Loucy (cell line): Measurements from ENCODE around the gene CD177.

Experiments
- CTCF ChIP-seq: fragments of 200-600 bp; sonication (generic); conservative IDR thresholded peaks from 2 replicates; pipeline ENCODE4 v1.5.1; 2014; ENCODE audit warnings: mild to moderate bottlenecking, antibody characterized with exemption, low read length
- EZH2phosphoT487 ChIP-seq: fragments of 200-600 bp; IDR thresholded peaks from 2 replicates; pipeline ENCODE4 v1.6.1; 2018; ENCODE audit warnings: antibody characterized with exemption, mild to moderate bottlenecking, moderate library complexity, borderline replicate concordance

GRCh38 chr19:43330726-43331434, 22.6 kb upstream of the CD177 start:
- TF ChIP-seq CTCF (no peak), EZH2phosphoT487 (no peak)
